Thymus (tissue), 11 donors: ENCODE results near the gene TRAF5. TPM values are rescaled to one million over a fixed set of nuclear protein-coding genes. Genes with fewer than 3 reads are reported as not detected.

Experiments
- DNase-seq, 9 donors: peaks; one replicate each; pipeline ENCODE4 v3.0.0-alpha.2; 2013; ENCODE audit warnings: low spot score in 9 of 9, low read depth in 6 of 9, missing footprints in 1 of 9
- H3K27ac ChIP-seq, 2 donors: one replicate each; pipeline ENCODE4 v1.5.1; 2013; ENCODE audit warnings: control low read depth in 1 of 2, low read depth in 1 of 2, low read length in 1 of 2, mild to moderate bottlenecking in 1 of 2, moderate library complexity in 1 of 2
- H3K27me3 ChIP-seq, 2 donors: one replicate each; pipeline ENCODE4 v1.5.1; 2013; ENCODE audit warnings: low read length in 1 of 2; ENCODE audit not compliant: control insufficient read depth in 2 of 2, insufficient read depth in 1 of 2
- H3K36me3 ChIP-seq, 2 donors: one replicate each; pipeline ENCODE4 v1.5.1; 2013; ENCODE audit warnings: low read length in 1 of 2, mild to moderate bottlenecking in 1 of 2, moderate library complexity in 1 of 2; ENCODE audit not compliant: control insufficient read depth in 2 of 2, insufficient read depth in 2 of 2
- H3K4me1 ChIP-seq, 2 donors: one replicate each; pipeline ENCODE4 v1.5.1; 2013; ENCODE audit warnings: low read length in 2 of 2; ENCODE audit not compliant: control insufficient read depth in 2 of 2, insufficient read depth in 2 of 2
- H3K4me3 ChIP-seq, 2 donors: one replicate each; pipeline ENCODE4 v1.5.1; 2013; ENCODE audit warnings: low read length in 2 of 2, control low read depth in 1 of 2, mild to moderate bottlenecking in 1 of 2
- H3K9me3 ChIP-seq, 2 donors: one replicate each; pipeline ENCODE4 v1.5.1; 2013; ENCODE audit warnings: low read length in 1 of 2, mild to moderate bottlenecking in 1 of 2; ENCODE audit not compliant: control insufficient read depth in 2 of 2, insufficient read depth in 1 of 2
- WGBS: extraction: QIAGEN DNeasy Blood & Tissue Kit; methylation state at CpG from one replicate; pipeline ENCODE4 v1.1.7; 2013; 5-methylcytosine and 5-hydroxymethylcytosine counted together
- polyA plus RNA-seq: library from polyadenylated mRNA; stranded (reverse); fragments of 200-250 nt; gene quantifications from one replicate; pipeline ENCODE4 v1.2.3, GENCODE V29; 2013
- total RNA-seq: library from RNA; stranded (reverse); fragments of 120-200 nt; gene quantifications from one replicate; pipeline ENCODE4 v1.2.4, GENCODE V29; 2013
- donor health status: healthy.

TRAF5 gene
- total and polyA plus RNA-seq, 2 donors, result 17.0 to 47.6 TPM

DNA sequence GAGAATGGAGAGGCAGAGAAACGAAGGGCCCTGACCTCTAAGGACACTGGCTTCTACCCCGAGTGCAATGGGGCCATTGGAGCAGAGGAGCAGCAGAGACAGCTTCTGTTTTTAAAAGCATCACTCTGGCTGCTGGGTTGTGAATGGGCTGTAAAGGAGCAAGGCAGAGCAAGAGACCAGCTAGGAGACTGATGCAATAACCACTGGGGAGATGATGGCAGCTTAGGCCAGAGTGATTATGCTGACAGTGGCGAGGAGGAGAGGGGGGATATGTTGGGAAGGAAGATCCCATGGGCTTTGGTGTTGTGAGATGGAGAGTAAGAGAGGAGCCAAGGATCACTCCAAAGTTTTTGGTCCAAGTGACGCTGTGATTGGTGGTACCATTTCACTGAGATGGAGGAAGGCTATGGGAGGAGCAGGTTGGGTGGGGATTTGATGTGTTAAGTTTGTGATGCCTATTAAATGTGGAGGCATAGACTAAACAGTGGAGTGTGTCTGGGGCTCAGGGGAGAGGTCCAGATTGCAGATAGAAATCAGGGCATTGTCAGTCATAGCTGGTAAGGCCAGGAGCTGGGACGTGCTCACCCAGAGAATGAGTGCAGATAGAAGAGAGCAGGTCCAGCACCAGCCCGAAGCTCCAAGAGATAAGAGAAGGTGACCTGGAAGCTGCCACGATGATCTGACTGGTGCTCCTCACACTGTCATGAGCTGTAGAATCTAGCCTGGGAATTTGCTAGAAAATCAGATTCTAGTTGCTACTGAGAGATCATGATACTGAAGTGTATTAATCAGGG is 11.0 kb downstream of the TRAF5 start:
- Histone ChIP-seq H3K36me3 (no peaks in the 10 kb centered on the region), H3K9me3 (peaks cover 0 to 3% of the 10 kb centered on the region in 2 donors), H3K27me3 (no peaks in the 10 kb centered on the region), H3K4me3 (no peak overlapping the region), H3K4me1 (peaks cover 38 to 51% of the 10 kb centered on the region in 2 donors), H3K27ac (no peak overlapping the region)
- WGBS, result 94% methylated on average over 7 of the region's 7 CpGs
- no peak for DNase-seq

DNA sequence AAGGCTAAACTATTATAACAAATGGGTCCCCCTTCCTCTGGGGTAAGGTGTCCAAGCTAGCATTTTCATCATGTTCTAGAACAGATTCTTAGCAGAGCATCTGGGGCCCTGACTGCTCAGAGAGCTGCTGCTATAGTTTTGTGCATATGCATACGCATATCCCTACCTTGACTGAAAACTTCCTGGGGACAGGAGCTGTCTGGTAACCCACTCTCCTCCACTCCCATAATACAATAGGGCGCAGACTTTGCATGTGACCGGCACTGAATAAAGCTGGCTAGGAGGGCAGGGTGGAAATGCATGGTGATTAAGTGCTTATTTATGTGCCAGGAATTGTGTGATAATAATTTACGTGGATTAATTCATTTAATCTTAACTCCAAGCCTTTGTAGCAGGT is 11.6 kb downstream of the TRAF5 start:
- DNase-seq, result no peak
- H3K4me1 ChIP-seq, result peaks cover 38 to 51% of the 10 kb centered on the region in 2 donors
- no peaks in the 10 kb centered on the region for H3K36me3 ChIP-seq
- H3K9me3 ChIP-seq, result peaks cover 0 to 3% of the 10 kb centered on the region in 2 donors
- no peaks in the 10 kb centered on the region for H3K27me3 ChIP-seq
- 99% methylated on average over 4 of the region's 4 CpGs for WGBS
- no peak overlapping the region for H3K4me3 ChIP-seq
- no peak overlapping the region for H3K27ac ChIP-seq

DNA sequence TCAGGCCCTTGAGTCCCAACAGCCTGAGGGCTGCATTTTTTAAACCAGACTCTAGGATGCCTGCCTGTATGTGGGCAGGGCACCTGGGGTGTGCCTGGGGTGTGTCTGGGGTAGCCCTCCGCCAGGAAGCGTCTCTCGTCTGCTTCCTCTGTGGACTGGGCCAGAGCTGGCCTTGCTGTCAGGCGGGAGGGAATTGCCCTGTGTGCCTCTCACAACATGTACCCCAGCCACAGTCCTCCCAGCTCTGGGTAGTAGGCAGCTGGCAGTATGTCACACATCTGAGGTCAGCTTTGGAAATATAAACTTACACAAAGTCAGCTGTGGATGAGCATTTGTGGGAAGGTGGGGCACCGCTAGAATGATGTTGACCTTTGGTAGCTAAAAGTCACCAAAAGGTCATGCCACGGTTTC is 13.0 kb downstream of the TRAF5 start:
- H3K9me3 ChIP-seq, result peaks cover 0 to 3% of the 10 kb centered on the region in 2 donors
- H3K4me1 ChIP-seq, result peaks cover 34 to 45% of the 10 kb centered on the region in 2 donors
- H3K27ac ChIP-seq, result no peak overlapping the region
- no peak for DNase-seq
- H3K36me3 ChIP-seq, result peaks cover 3 to 6% of the 10 kb centered on the region in 2 donors
- 66% methylated on average over 6 of the region's 6 CpGs for WGBS
- no peak overlapping the region for H3K4me3 ChIP-seq
- no peaks in the 10 kb centered on the region for H3K27me3 ChIP-seq

DNA sequence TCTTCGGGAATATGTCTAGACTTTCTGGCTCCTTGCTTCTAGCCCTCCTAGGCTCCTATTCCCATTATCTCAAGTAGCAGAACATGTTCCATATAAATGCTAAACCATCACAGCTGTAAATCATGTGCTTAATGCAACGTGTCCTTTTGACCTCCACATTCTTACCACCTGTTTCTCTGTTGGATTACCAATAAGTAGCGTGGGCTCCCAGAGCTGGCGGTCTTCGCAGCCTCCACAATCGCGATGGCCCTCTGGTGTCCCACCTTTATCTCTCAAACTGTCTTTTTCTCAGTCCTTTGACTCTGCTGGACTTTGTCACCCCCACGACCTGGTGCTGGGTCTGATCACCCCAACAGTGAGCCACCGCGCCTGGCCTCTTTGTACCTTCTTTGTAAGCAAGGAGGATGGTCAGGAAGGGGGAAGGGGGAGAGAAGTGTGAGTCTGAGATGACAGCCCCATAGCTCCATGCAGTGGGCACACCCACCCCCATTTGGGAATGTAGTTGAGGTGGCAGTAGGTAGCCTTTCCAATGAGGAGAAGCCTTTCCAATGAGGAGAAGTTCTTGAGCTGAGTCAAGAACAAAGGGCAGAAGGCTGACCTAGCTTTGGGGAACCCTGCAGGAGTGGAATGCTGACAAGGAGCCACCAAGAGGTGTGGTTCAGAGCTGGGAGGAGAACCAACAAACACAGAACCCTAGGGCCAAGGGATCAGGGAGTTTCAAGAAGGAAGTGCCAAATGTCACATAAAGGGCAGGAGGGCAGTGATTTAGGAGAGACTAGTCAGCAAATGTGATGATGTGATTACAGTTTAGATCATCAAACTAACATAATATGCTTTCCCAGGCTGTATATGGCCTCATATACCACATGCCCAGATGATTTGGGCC is 14.2 kb downstream of the TRAF5 start:
- WGBS, result 97% methylated on average over 10 of the region's 10 CpGs
- H3K27me3 ChIP-seq, result no peaks in the 10 kb centered on the region
- H3K9me3 ChIP-seq, result peaks cover 0 to 3% of the 10 kb centered on the region in 2 donors
- no peak overlapping the region for H3K4me3 ChIP-seq
- H3K4me1 ChIP-seq, result peaks cover 22 to 33% of the 10 kb centered on the region in 2 donors
- peaks cover 5 to 6% of the 10 kb centered on the region in 2 donors for H3K36me3 ChIP-seq
- DNase-seq, result no peak
- no peak overlapping the region for H3K27ac ChIP-seq

DNA sequence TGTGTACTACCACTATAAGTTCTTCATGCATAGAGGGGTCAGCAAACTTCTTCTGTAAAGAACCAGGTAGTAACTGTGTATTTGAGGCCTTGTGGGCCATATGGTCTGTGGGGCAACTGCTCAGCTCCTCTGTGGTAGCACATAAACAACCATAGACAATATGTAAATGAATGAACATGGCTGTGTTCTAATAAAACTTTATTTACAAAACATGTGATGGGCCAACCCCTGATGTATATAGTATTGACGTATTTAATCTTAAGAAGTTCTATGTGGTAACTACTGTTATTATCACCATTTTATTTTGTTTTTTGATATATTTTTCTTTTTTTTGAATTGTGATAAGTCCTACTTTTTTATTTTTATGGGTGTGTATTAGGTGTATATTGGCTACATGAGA is 15.4 kb downstream of the TRAF5 start:
- H3K36me3 ChIP-seq, result peaks cover 5 to 6% of the 10 kb centered on the region in 2 donors
- no peak overlapping the region for H3K27ac ChIP-seq
- DNase-seq, result no peak
- H3K9me3 ChIP-seq, result peaks cover 0 to 3% of the 10 kb centered on the region in 2 donors
- H3K27me3 ChIP-seq, result no peaks in the 10 kb centered on the region
- no peak overlapping the region for H3K4me3 ChIP-seq
- H3K4me1 ChIP-seq, result peaks cover 11 to 22% of the 10 kb centered on the region in 2 donors
- 93% methylated on average over 1 of the region's 1 CpG for WGBS

DNA sequence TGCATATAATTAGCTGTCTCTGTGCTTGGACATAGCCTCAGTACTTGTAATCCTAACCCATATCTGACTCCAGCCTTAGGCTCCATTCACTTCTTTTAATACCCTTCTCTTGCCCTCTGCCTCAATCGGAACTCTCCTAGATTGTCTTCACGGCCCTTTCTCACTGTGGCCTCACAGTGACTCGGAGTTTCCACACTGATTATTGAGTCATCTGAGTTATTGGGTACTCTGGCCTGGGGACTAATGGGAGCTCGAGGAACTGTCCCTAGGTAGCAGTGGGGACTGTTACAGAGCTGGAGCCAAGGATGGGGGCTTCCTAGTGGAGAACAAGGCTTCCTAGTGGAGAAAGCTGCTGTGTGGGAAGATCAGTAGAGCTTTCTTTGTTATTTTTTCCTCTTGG is 17.0 kb downstream of the TRAF5 start:
- Histone ChIP-seq H3K4me1 (peaks cover 6 to 12% of the 10 kb centered on the region in 2 donors), H3K36me3 (peaks cover 5 to 6% of the 10 kb centered on the region in 2 donors)
- WGBS, result 95% methylated on average over 4 of the region's 4 CpGs

DNA sequence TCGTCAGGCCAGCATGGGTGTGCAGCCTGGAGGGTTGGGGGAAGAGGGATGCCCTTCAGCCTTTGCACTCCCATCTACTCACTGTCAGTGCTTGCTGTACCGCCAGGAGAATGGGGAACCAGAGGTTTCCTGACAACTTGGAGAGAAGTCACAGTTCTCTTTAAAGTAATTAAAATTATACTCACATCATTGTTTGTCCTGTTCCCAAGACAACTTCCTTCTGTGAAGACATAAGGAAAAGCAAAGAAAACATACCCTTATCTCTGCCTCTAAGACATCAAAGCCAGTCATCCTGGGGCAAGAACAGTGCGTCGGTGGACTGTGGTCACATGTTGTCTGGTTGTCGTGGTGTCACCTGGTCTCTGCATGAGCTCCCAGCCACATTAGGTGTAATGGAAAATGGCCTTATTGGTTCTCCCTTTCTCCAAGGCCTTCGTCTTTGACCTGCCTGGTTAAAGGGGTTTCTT is 17.6 kb downstream of the TRAF5 start:
- peaks cover 0 to 3% of the 10 kb centered on the region in 2 donors for H3K9me3 ChIP-seq
- peaks cover 5 to 6% of the 10 kb centered on the region in 2 donors for H3K36me3 ChIP-seq
- no peak overlapping the region for H3K4me3 ChIP-seq
- H3K4me1 ChIP-seq, result peaks cover 6 to 7% of the 10 kb centered on the region in 2 donors
- no peak for DNase-seq
- H3K27ac ChIP-seq, result no peak overlapping the region
- H3K27me3 ChIP-seq, result no peaks in the 10 kb centered on the region
- WGBS, result 57% methylated on average over 6 of the region's 6 CpGs

More for the DNA sequence above, 17.0 kb downstream of the TRAF5 start:
- DNase-seq, result no peak
- H3K9me3 ChIP-seq, result peaks cover 0 to 3% of the 10 kb centered on the region in 2 donors
- H3K4me3 ChIP-seq, result no peak overlapping the region
- H3K27ac ChIP-seq, result no peak overlapping the region
- H3K27me3 ChIP-seq, result no peaks in the 10 kb centered on the region

DNA sequence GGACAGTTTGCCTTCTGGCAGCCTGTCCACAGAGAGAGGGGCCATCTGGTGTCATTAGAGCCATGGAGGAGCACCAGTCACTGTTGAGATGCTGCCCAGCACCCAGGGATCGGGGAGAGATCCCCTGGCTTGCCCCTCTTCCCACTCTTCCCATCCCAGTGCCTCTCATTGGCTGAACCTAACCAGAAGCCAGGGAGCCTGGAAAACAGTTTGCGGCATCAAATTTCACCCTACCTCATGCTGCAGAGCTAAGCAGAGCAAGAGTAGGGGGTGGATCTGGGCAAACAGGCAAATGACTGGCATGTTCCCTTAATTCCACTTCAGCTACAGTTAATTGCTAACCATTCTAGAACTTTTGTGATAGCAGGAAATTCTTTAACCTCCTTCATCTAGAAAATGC is 19.1 kb downstream of the TRAF5 start:
- H3K36me3 ChIP-seq, result peaks cover 5 to 6% of the 10 kb centered on the region in 2 donors
- H3K4me3 ChIP-seq, result no peak overlapping the region
- H3K9me3 ChIP-seq, result peaks cover 0 to 5% of the 10 kb centered on the region in 2 donors
- no peak overlapping the region for H3K27ac ChIP-seq
- 96% methylated on average over 2 of the region's 2 CpGs for WGBS
- H3K4me1 ChIP-seq, result no peaks in the 10 kb centered on the region
- no peak for DNase-seq
- no peaks in the 10 kb centered on the region for H3K27me3 ChIP-seq
